IMR-90 (cell line): ENCODE data around the gene CD6. TPM values are rescaled to one million over a fixed set of nuclear protein-coding genes. Genes with fewer than 3 reads are reported as not detected.
A peak's percentile ranks its signal among the peaks of the same experiment; 100 is the strongest.

Source experiments
- ATAC-seq: fragments of 200-7000 bp; cut with Tn5 transposase; 2 replicates; pipeline ENCODE4 v1.9.1; 2020; ENCODE audit warnings: low read depth, mild to moderate bottlenecking, moderate library complexity
- BruUV-seq: library from RNA; stranded (reverse); fragments of 400-500 nt; replicated peaks from 2 replicates; lab custom pipeline; 2021; lab: Mats Ljungman, UMichigan
- CTCF ChIA-PET: fragments of 300-600 bp; formaldehyde crosslinking; extraction: SDS; loops from one replicate; lab custom pipeline; 2021; ENCODE audit warnings: antibody characterized with exemption; lab: Yijun Ruan, JAX
- POLR2A ChIA-PET: fragments of 300-600 bp; sonication (Branson Sonifier 250); formaldehyde crosslinking; loops from one replicate; lab custom pipeline; 2022; ENCODE audit warnings: antibody characterized with exemption; ENCODE audit not compliant: unreplicated experiment; lab: Charles Lee
- DNase-seq: peaks from one replicate; pipeline ENCODE4 v3.0.0; 2013
- H2AFZ ChIP-seq: replicated peaks from 2 replicates; pipeline ENCODE3; 2013; ENCODE audit warnings: low read length, mild to moderate bottlenecking; ENCODE audit not compliant: poor library complexity
- H2AK5ac ChIP-seq: 2 replicates; pipeline ENCODE4 v1.6.1; 2013; ENCODE audit warnings: low read depth, low read length, inconsistent platforms
- H2AK9ac ChIP-seq: replicated peaks from 2 replicates; pipeline ENCODE3; 2013; ENCODE audit warnings: mild to moderate bottlenecking, low read depth, low read length, moderate library complexity; ENCODE audit not compliant: poor library complexity
- H2BK120ac ChIP-seq: 2 replicates; pipeline ENCODE4 v1.6.1; 2013; ENCODE audit warnings: low read depth, low read length, inconsistent platforms
- H2BK15ac ChIP-seq: 3 replicates; pipeline ENCODE4 v1.6.1; 2013; ENCODE audit warnings: low read depth, low read length, inconsistent platforms
- H2BK20ac ChIP-seq: 2 replicates; pipeline ENCODE4 v1.6.1; 2013; ENCODE audit warnings: low read depth, mild to moderate bottlenecking, inconsistent platforms, low read length, moderate library complexity
- H2BK5ac ChIP-seq: 2 replicates; pipeline ENCODE4 v1.6.1; 2013; ENCODE audit warnings: mild to moderate bottlenecking, low read depth, low read length, inconsistent platforms; ENCODE audit not compliant: poor library complexity, severe bottlenecking
- H3K14ac ChIP-seq: replicated peaks from 2 replicates; pipeline ENCODE4 v1.6.1; 2013; ENCODE audit warnings: low read depth, low read length, inconsistent platforms
- H3K18ac ChIP-seq: 2 replicates; pipeline ENCODE4 v1.6.1; 2013; ENCODE audit warnings: low read depth, low read length, control low read depth
- H3K23ac ChIP-seq: 2 replicates; pipeline ENCODE4 v1.6.1; 2013; ENCODE audit warnings: low read depth, low read length, inconsistent platforms
- H3K27ac ChIP-seq: 2 replicates; pipeline ENCODE4 v1.5.1; 2013; ENCODE audit warnings: mild to moderate bottlenecking, control low read depth, low read length; ENCODE audit not compliant: insufficient read depth
- H3K27me3 ChIP-seq: 2 replicates; pipeline ENCODE4 v1.6.1; 2013; ENCODE audit warnings: low read length; ENCODE audit not compliant: control insufficient read depth, insufficient read depth
- H3K36me3 ChIP-seq: 2 replicates; pipeline ENCODE4 v1.6.1; 2013; ENCODE audit warnings: low read length, mixed read lengths; ENCODE audit not compliant: control insufficient read depth, insufficient read depth
- H3K4ac ChIP-seq: 2 replicates; pipeline ENCODE4 v1.6.1; 2013; ENCODE audit warnings: low read depth, low read length, inconsistent platforms
- H3K4me1 ChIP-seq: 2 replicates; pipeline ENCODE4 v1.6.1; 2013; ENCODE audit warnings: low read length, mixed read lengths; ENCODE audit not compliant: control insufficient read depth, insufficient read depth
- H3K4me2 ChIP-seq: 2 replicates; pipeline ENCODE4 v1.6.1; 2013; ENCODE audit warnings: low read depth, mild to moderate bottlenecking, control low read depth, low read length, moderate library complexity
- H3K4me3 ChIP-seq: 2 replicates; pipeline ENCODE4 v1.5.1; 2013; ENCODE audit warnings: low read depth, mild to moderate bottlenecking, control low read depth, low read length, moderate library complexity; ENCODE audit not compliant: insufficient read depth
- H3K56ac ChIP-seq: 2 replicates; pipeline ENCODE4 v1.6.1; 2013; ENCODE audit warnings: low read length, inconsistent platforms; ENCODE audit not compliant: insufficient read depth; ENCODE audit errors: extremely low read depth
- H3K79me1 ChIP-seq, 2 experiments: 2 replicates each; pipeline ENCODE4 v1.6.1; 2013; ENCODE audit warnings: low read length in 2 of 2, inconsistent platforms in 1 of 2, low read depth in 1 of 2
- H3K9ac ChIP-seq: 2 replicates; pipeline ENCODE4 v1.6.1; 2013; ENCODE audit warnings: low read depth, low read length, control low read depth
- H3K9me1 ChIP-seq: 2 replicates; pipeline ENCODE4 v1.6.1; 2013; ENCODE audit warnings: low read length, inconsistent platforms; ENCODE audit not compliant: insufficient read depth
- H3K9me3 ChIP-seq: 2 replicates; pipeline ENCODE4 v1.6.1; 2013; ENCODE audit warnings: low read length; ENCODE audit not compliant: control insufficient read depth, insufficient read depth
- H4K20me1 ChIP-seq: 2 replicates; pipeline ENCODE4 v1.6.1; 2013; ENCODE audit warnings: low read length, inconsistent platforms; ENCODE audit not compliant: insufficient read depth
- H4K5ac ChIP-seq: 2 replicates; pipeline ENCODE4 v1.6.1; 2013; ENCODE audit warnings: mild to moderate bottlenecking, low read depth, low read length, control low read depth
- H4K8ac ChIP-seq, 2 experiments: 2 replicates each; pipeline ENCODE4 v1.6.1; 2013; ENCODE audit warnings: low read depth in 2 of 2, low read length in 2 of 2, control low read depth in 1 of 2, inconsistent platforms in 1 of 2
- H4K91ac ChIP-seq: 2 replicates; pipeline ENCODE4 v1.6.1; 2013; ENCODE audit warnings: low read depth, low read length, inconsistent platforms; ENCODE audit not compliant: insufficient read depth
- MXI1 ChIP-seq: IDR thresholded peaks from 2 replicates; pipeline ENCODE4 v1.6.1; 2012; ENCODE audit warnings: low read depth, mild to moderate bottlenecking, low read length, moderate library complexity, borderline replicate concordance
- WGBS, 2 experiments: methylation state at CpG; one replicate each; pipeline versions ENCODE4 v1.1.5 to v1.1.7; 2013; ENCODE audit warnings: missing lambda C conversion rate in 2 of 2; ENCODE audit not compliant: insufficient read length in 1 of 2; ENCODE audit errors: extremely low coverage in 2 of 2; 5-methylcytosine and 5-hydroxymethylcytosine counted together
- dilution Hi-C: fragments of 300-500 bp; cut with HindIII; formaldehyde crosslinking; loops from one replicate; pipeline ENCODE4 v1.14.3; 2018; ENCODE audit warnings: low sequenced_read_pairs; ENCODE audit not compliant: unreplicated experiment
- in situ Hi-C: fragments of 300-500 bp; cut with MboI; formaldehyde crosslinking; loops from 3 replicates; pipeline ENCODE4 v1.14.3; 2019; ENCODE audit warnings: low sequenced_read_pairs, inconsistent platforms, mixed read lengths
- intact Hi-C: fragments of 100-400 bp; cut with micrococcal nuclease; formaldehyde crosslinking; loops from 2 replicates; pipeline ENCODE4 v1.10.0; 2022
- polyA plus RNA-seq, 3 experiments: library from polyadenylated mRNA; depleted of rRNA; stranded (reverse); fragments of >200 nt; gene quantifications; 2 replicates each; pipeline ENCODE4 v1.2.3, GENCODE V29; 2012; ENCODE audit warnings: low replicate concordance in 1 of 3
- total RNA-seq: library from RNA; depleted of rRNA; stranded (reverse); fragments of >200 nt; gene quantifications from 2 replicates; pipeline ENCODE4 v1.2.3, GENCODE V29; 2012

The CD6 gene
- total and polyA plus RNA-seq, 2 of the 4 experiments (the other 2 are of a cell fraction) = not detected

DNA sequence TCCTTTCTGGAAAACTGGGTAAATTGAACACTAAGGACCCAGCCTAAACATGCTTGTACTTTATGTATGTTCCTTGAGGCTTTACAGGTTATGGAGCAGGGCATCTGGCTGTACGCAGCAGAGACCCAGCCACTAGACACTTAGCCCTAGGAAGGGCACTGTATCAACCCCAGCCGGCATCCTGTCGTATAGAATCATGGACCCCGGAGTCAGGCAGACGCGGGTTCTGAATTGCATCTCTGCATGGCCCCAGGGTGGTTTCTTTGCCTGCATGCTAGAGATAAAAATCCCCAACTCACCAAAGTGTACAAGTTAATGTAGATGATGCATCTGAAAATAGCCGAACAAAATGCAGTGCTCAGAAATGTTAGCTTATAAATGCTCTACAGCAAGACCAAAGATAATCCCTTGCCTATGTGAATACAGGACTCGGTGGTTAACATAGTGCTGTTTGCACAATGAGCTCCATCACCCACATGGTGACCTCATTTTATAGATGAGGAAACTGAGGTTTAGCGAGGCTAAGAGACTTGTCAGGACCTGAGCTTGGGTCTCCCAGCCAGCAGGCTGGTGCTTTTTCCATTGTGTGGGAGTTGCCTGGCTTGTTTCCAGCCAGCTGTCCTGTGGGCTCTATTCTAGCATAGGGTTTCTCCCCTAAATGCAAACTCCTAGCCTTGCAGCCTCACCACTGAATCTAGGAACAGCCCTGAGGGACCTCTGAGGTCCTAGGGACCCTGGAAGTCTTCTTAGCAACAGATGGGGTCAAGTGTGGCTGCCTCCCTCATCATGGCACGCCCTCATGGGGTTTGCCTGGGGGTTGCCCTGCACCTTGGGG lies 7.3 kb downstream of the CD6 start:
- Histone ChIP-seq H2AFZ (no peak overlapping the region), H3K79me1 (no peaks in the 10 kb centered on the region), H3K18ac (no peak overlapping the region), H2AK9ac (peak overlapping the region; percentile 42), H2BK5ac (no peak overlapping the region), H4K5ac (no peak overlapping the region), H2AK5ac (no peak overlapping the region), H2BK15ac (no peak overlapping the region), H3K56ac (no peak overlapping the region), H4K20me1 (no peaks in the 10 kb centered on the region), H3K23ac (no peak overlapping the region), H3K27me3 (peaks cover 29% of the 10 kb centered on the region), H2BK20ac (no peak overlapping the region), H3K4ac (no peak overlapping the region), H4K91ac (no peak overlapping the region), H3K9me1 (no peaks in the 10 kb centered on the region), H3K27ac (no peak overlapping the region), H3K36me3 (no peaks in the 10 kb centered on the region), H2BK120ac (no peak overlapping the region), H3K4me2 (no peak overlapping the region), H3K9ac (no peak overlapping the region), H3K4me1 (no peaks in the 10 kb centered on the region; the same call in 1 of the 2 replicates), H4K8ac (no peak overlapping the region), H3K4me3 (no peak overlapping the region), H3K14ac (no peak overlapping the region), H3K9me3 (no peaks in the 10 kb centered on the region)
- no CpG with 5 or more reads among the region's 10 CpGs for WGBS, 2 experiments
- BruUV-seq = no TSS peak
- ATAC-seq = no peak
- in situ Hi-C loops = no loop called here
- intact Hi-C loops = no loop called here
- DNase-seq = no peak
- TF ChIP-seq MXI1 = no peak
- POLR2A ChIA-PET = no interaction called here
- dilution Hi-C loops = no loop called here
- CTCF ChIA-PET = interaction anchor here (0.6 kb wide), 1 partner anchor 13 kb away, joined by 4 read pairs; no protein-coding TSS in a partner anchor
